IMR-90 (cell line): ENCODE data around the gene CTCFL. TPM values are rescaled to one million over a fixed set of nuclear protein-coding genes. Genes with fewer than 3 reads are reported as not detected.

Experiments
- ATAC-seq: fragments of 200-7000 bp; cut with Tn5 transposase; 2 replicates; pipeline ENCODE4 v1.9.1; 2020; ENCODE audit warnings: low read depth, mild to moderate bottlenecking, moderate library complexity
- BruUV-seq: library from RNA; stranded (reverse); fragments of 400-500 nt; replicated peaks from 2 replicates; lab custom pipeline; 2021; lab: Mats Ljungman, UMichigan
- CTCF ChIA-PET: fragments of 300-600 bp; formaldehyde crosslinking; extraction: SDS; loops from one replicate; lab custom pipeline; 2021; ENCODE audit warnings: antibody characterized with exemption; lab: Yijun Ruan, JAX
- POLR2A ChIA-PET: fragments of 300-600 bp; sonication (Branson Sonifier 250); formaldehyde crosslinking; loops from one replicate; lab custom pipeline; 2022; ENCODE audit warnings: antibody characterized with exemption; ENCODE audit not compliant: unreplicated experiment; lab: Charles Lee
- DNase-seq: peaks from one replicate; pipeline ENCODE4 v3.0.0; 2013
- H2AFZ ChIP-seq: replicated peaks from 2 replicates; pipeline ENCODE3; 2013; ENCODE audit warnings: low read length, mild to moderate bottlenecking; ENCODE audit not compliant: poor library complexity
- H2AK5ac ChIP-seq: 2 replicates; pipeline ENCODE4 v1.6.1; 2013; ENCODE audit warnings: low read depth, low read length, inconsistent platforms
- H2AK9ac ChIP-seq: replicated peaks from 2 replicates; pipeline ENCODE3; 2013; ENCODE audit warnings: mild to moderate bottlenecking, low read depth, low read length, moderate library complexity; ENCODE audit not compliant: poor library complexity
- H2BK120ac ChIP-seq: 2 replicates; pipeline ENCODE4 v1.6.1; 2013; ENCODE audit warnings: low read depth, low read length, inconsistent platforms
- H2BK15ac ChIP-seq: 3 replicates; pipeline ENCODE4 v1.6.1; 2013; ENCODE audit warnings: low read depth, low read length, inconsistent platforms
- H2BK20ac ChIP-seq: 2 replicates; pipeline ENCODE4 v1.6.1; 2013; ENCODE audit warnings: low read depth, mild to moderate bottlenecking, inconsistent platforms, low read length, moderate library complexity
- H2BK5ac ChIP-seq: 2 replicates; pipeline ENCODE4 v1.6.1; 2013; ENCODE audit warnings: mild to moderate bottlenecking, low read depth, low read length, inconsistent platforms; ENCODE audit not compliant: poor library complexity, severe bottlenecking
- H3K14ac ChIP-seq: replicated peaks from 2 replicates; pipeline ENCODE4 v1.6.1; 2013; ENCODE audit warnings: low read depth, low read length, inconsistent platforms
- H3K18ac ChIP-seq: 2 replicates; pipeline ENCODE4 v1.6.1; 2013; ENCODE audit warnings: low read depth, low read length, control low read depth
- H3K23ac ChIP-seq: 2 replicates; pipeline ENCODE4 v1.6.1; 2013; ENCODE audit warnings: low read depth, low read length, inconsistent platforms
- H3K27ac ChIP-seq: 2 replicates; pipeline ENCODE4 v1.5.1; 2013; ENCODE audit warnings: mild to moderate bottlenecking, control low read depth, low read length; ENCODE audit not compliant: insufficient read depth
- H3K27me3 ChIP-seq: 2 replicates; pipeline ENCODE4 v1.6.1; 2013; ENCODE audit warnings: low read length; ENCODE audit not compliant: control insufficient read depth, insufficient read depth
- H3K36me3 ChIP-seq: 2 replicates; pipeline ENCODE4 v1.6.1; 2013; ENCODE audit warnings: low read length, mixed read lengths; ENCODE audit not compliant: control insufficient read depth, insufficient read depth
- H3K4ac ChIP-seq: 2 replicates; pipeline ENCODE4 v1.6.1; 2013; ENCODE audit warnings: low read depth, low read length, inconsistent platforms
- H3K4me1 ChIP-seq: 2 replicates; pipeline ENCODE4 v1.6.1; 2013; ENCODE audit warnings: low read length, mixed read lengths; ENCODE audit not compliant: control insufficient read depth, insufficient read depth
- H3K4me2 ChIP-seq: 2 replicates; pipeline ENCODE4 v1.6.1; 2013; ENCODE audit warnings: low read depth, mild to moderate bottlenecking, control low read depth, low read length, moderate library complexity
- H3K4me3 ChIP-seq: 2 replicates; pipeline ENCODE4 v1.5.1; 2013; ENCODE audit warnings: low read depth, mild to moderate bottlenecking, control low read depth, low read length, moderate library complexity; ENCODE audit not compliant: insufficient read depth
- H3K56ac ChIP-seq: 2 replicates; pipeline ENCODE4 v1.6.1; 2013; ENCODE audit warnings: low read length, inconsistent platforms; ENCODE audit not compliant: insufficient read depth; ENCODE audit errors: extremely low read depth
- H3K79me1 ChIP-seq, 2 experiments: 2 replicates each; pipeline ENCODE4 v1.6.1; 2013; ENCODE audit warnings: low read length in 2 of 2, inconsistent platforms in 1 of 2, low read depth in 1 of 2
- H3K9ac ChIP-seq: 2 replicates; pipeline ENCODE4 v1.6.1; 2013; ENCODE audit warnings: low read depth, low read length, control low read depth
- H3K9me1 ChIP-seq: 2 replicates; pipeline ENCODE4 v1.6.1; 2013; ENCODE audit warnings: low read length, inconsistent platforms; ENCODE audit not compliant: insufficient read depth
- H3K9me3 ChIP-seq: 2 replicates; pipeline ENCODE4 v1.6.1; 2013; ENCODE audit warnings: low read length; ENCODE audit not compliant: control insufficient read depth, insufficient read depth
- H4K20me1 ChIP-seq: 2 replicates; pipeline ENCODE4 v1.6.1; 2013; ENCODE audit warnings: low read length, inconsistent platforms; ENCODE audit not compliant: insufficient read depth
- H4K5ac ChIP-seq: 2 replicates; pipeline ENCODE4 v1.6.1; 2013; ENCODE audit warnings: mild to moderate bottlenecking, low read depth, low read length, control low read depth
- H4K8ac ChIP-seq, 2 experiments: 2 replicates each; pipeline ENCODE4 v1.6.1; 2013; ENCODE audit warnings: low read depth in 2 of 2, low read length in 2 of 2, control low read depth in 1 of 2, inconsistent platforms in 1 of 2
- H4K91ac ChIP-seq: 2 replicates; pipeline ENCODE4 v1.6.1; 2013; ENCODE audit warnings: low read depth, low read length, inconsistent platforms; ENCODE audit not compliant: insufficient read depth
- CEBPB ChIP-seq: IDR thresholded peaks from 2 replicates; pipeline ENCODE4 v1.6.1; 2012; ENCODE audit warnings: low read depth, low read length, improper control_type of control experiment
- CTCF ChIP-seq: conservative IDR thresholded peaks from 2 replicates; pipeline ENCODE4 v1.5.1; 2012; ENCODE audit warnings: mild to moderate bottlenecking, low read depth, low read length, improper control_type of control experiment
- ELK1 ChIP-seq: fragments of 150-350 bp; IDR thresholded peaks from 2 replicates; pipeline ENCODE4 v1.6.1; 2016; ENCODE audit warnings: low read depth, mild to moderate bottlenecking, low read length, moderate library complexity, borderline replicate concordance
- FOS ChIP-seq: fragments of 150-350 bp; IDR thresholded peaks from 2 replicates; pipeline ENCODE4 v1.6.1; 2016; ENCODE audit warnings: low read depth, low read length
- MAFK ChIP-seq: IDR thresholded peaks from 2 replicates; pipeline ENCODE4 v1.6.1; 2012; ENCODE audit warnings: low read depth, low read length, improper control_type of control experiment
- MAZ ChIP-seq: IDR thresholded peaks from 2 replicates; pipeline ENCODE4 v1.6.1; 2012; ENCODE audit warnings: low read depth, mild to moderate bottlenecking, low read length, improper control_type of control experiment, moderate library complexity, borderline replicate concordance
- NFE2L2 ChIP-seq: fragments of 150-350 bp; IDR thresholded peaks from 2 replicates; pipeline ENCODE4 v1.6.1; 2016; ENCODE audit warnings: low read depth, mild to moderate bottlenecking, low read length
- POLR2A ChIP-seq: IDR thresholded peaks from 2 replicates; pipeline ENCODE4 v1.6.1; 2012; ENCODE audit warnings: mild to moderate bottlenecking, low read depth, low read length
- RCOR1 ChIP-seq: IDR thresholded peaks from 2 replicates; pipeline ENCODE4 v1.6.1; 2012; ENCODE audit warnings: mild to moderate bottlenecking, low read length, improper control_type of control experiment; ENCODE audit not compliant: insufficient replicate concordance
- RFX5 ChIP-seq: IDR thresholded peaks from 2 replicates; pipeline ENCODE4 v1.8.0; 2012; ENCODE audit warnings: low read depth, mild to moderate bottlenecking, low read length, moderate library complexity
- SMC3 ChIP-seq: fragments of 150-350 bp; IDR thresholded peaks from 2 replicates; pipeline ENCODE4 v1.6.1; 2016; ENCODE audit warnings: low read depth, mild to moderate bottlenecking, antibody characterized with exemption, low read length, moderate library complexity
- USF2 ChIP-seq: fragments of 150-350 bp; IDR thresholded peaks from 2 replicates; pipeline ENCODE4 v1.6.1; 2017; ENCODE audit warnings: mild to moderate bottlenecking, antibody characterized with exemption, low read length, low read depth
- WGBS, 2 experiments: methylation state at CpG; one replicate each; pipeline versions ENCODE4 v1.1.5 to v1.1.7; 2013; ENCODE audit warnings: missing lambda C conversion rate in 2 of 2; ENCODE audit not compliant: insufficient read length in 1 of 2; ENCODE audit errors: extremely low coverage in 2 of 2; 5-methylcytosine and 5-hydroxymethylcytosine counted together
- dilution Hi-C: fragments of 300-500 bp; cut with HindIII; formaldehyde crosslinking; loops from one replicate; pipeline ENCODE4 v1.14.3; 2018; ENCODE audit warnings: low sequenced_read_pairs; ENCODE audit not compliant: unreplicated experiment
- in situ Hi-C: fragments of 300-500 bp; cut with MboI; formaldehyde crosslinking; loops from 3 replicates; pipeline ENCODE4 v1.14.3; 2019; ENCODE audit warnings: low sequenced_read_pairs, inconsistent platforms, mixed read lengths
- intact Hi-C: fragments of 100-400 bp; cut with micrococcal nuclease; formaldehyde crosslinking; loops from 2 replicates; pipeline ENCODE4 v1.10.0; 2022
- polyA plus RNA-seq, 3 experiments: library from polyadenylated mRNA; depleted of rRNA; stranded (reverse); fragments of >200 nt; gene quantifications; 2 replicates each; pipeline ENCODE4 v1.2.3, GENCODE V29; 2012; ENCODE audit warnings: low replicate concordance in 1 of 3
- total RNA-seq: library from RNA; depleted of rRNA; stranded (reverse); fragments of >200 nt; gene quantifications from 2 replicates; pipeline ENCODE4 v1.2.3, GENCODE V29; 2012

Gene CTCFL
- total and polyA plus RNA-seq, 2 of the 4 experiments (the other 2 are of a cell fraction): not detected

GRCh38 chr20:57458400-57459160 is 66.4 kb downstream of the CTCFL start:
- Histone ChIP-seq H2AK5ac (no peak overlapping the region), H3K4ac (no peak overlapping the region), H2BK15ac (no peak overlapping the region), H3K23ac (no peak overlapping the region), H2AFZ (no peak overlapping the region), H4K20me1 (no peaks in the 10 kb centered on the region), H4K8ac (no peak overlapping the region), H3K9me1 (no peaks in the 10 kb centered on the region), H3K56ac (no peak overlapping the region), H4K5ac (no peak overlapping the region), H3K9me3 (peaks cover 3% of the 10 kb centered on the region; the same call in 1 of the 2 replicates), H3K4me1 (no peaks in the 10 kb centered on the region), H3K79me1 (no peaks in the 10 kb centered on the region), H3K4me3 (no peak overlapping the region), H3K9ac (no peak overlapping the region), H2AK9ac (no peak overlapping the region), H3K36me3 (no peaks in the 10 kb centered on the region), H2BK20ac (no peak overlapping the region), H3K27me3 (peaks cover 35% of the 10 kb centered on the region), H2BK120ac (no peak overlapping the region), H3K27ac (no peak overlapping the region), H3K4me2 (no peak overlapping the region), H4K91ac (no peak overlapping the region), H3K14ac (no peak overlapping the region), H3K18ac (no peak overlapping the region), H2BK5ac (no peak overlapping the region)
- no TSS peak for BruUV-seq
- intact Hi-C loops (no loop called here), dilution Hi-C loops (no loop called here), in situ Hi-C loops (no loop called here)
- CTCF ChIA-PET: no interaction called here
- TF ChIP-seq NFE2L2 (no peak), ELK1 (no peak), FOS (no peak), MAZ (no peak), USF2 (no peak), RFX5 (no peak), MAFK (no peak), CTCF (no peak), SMC3 (no peak), POLR2A (no peak), RCOR1 (no peak), CEBPB (no peak)
- 35% methylated on average over 2 of the region's 7 CpGs; no CpG with 5 or more reads in 1 of the 2 experiments for WGBS, 2 experiments
- DNase-seq (no peak), ATAC-seq (no peak)
- POLR2A ChIA-PET: no interaction called here
